Caki2 (cell line): ENCODE measurements around the gene RP9. TPM values are rescaled to one million over a fixed set of nuclear protein-coding genes. Genes with fewer than 3 reads are reported as not detected.

ENCODE experiments used
- total RNA-seq: library from RNA; depleted of rRNA; stranded (reverse); fragments of >200 nt; shearing (Covaris generic); gene quantifications from 2 replicates; pipeline ENCODE4 v1.2.3, GENCODE V29; 2014; ENCODE audit warnings: low replicate concordance; rRNA removed

The RP9 gene
- total RNA-seq, 1 experiment from 2014 or later, result 11.0 TPM

Other genes with a start within 250 kb of the RP9 start
- gene KBTBD2, start 217.6 kb downstream of the RP9 start, total RNA-seq, result 27.3 and 29.6 TPM in 2 replicates
- gene FKBP9, start 152.0 kb downstream of the RP9 start, total RNA-seq, result 298 and 315 TPM in 2 replicates
- gene NT5C3A, start 46.6 kb downstream of the RP9 start, total RNA-seq, result 36.6 and 128 TPM in 2 replicates
- gene BBS9, start 20.2 kb upstream of the RP9 start, total RNA-seq, result 13.4 and 14.3 TPM in 2 replicates